GM21423 (cell line): ENCODE results near the gene SLAMF7.

Experiments
- ATAC-seq: cut with Tn5 transposase; IDR thresholded peaks from one replicate; pipeline ENCODE4 v1.9.1; 2021; ENCODE audit warnings: mild to moderate bottlenecking, moderate library complexity; ENCODE audit not compliant: unreplicated experiment

The SLAMF7 gene

DNA sequence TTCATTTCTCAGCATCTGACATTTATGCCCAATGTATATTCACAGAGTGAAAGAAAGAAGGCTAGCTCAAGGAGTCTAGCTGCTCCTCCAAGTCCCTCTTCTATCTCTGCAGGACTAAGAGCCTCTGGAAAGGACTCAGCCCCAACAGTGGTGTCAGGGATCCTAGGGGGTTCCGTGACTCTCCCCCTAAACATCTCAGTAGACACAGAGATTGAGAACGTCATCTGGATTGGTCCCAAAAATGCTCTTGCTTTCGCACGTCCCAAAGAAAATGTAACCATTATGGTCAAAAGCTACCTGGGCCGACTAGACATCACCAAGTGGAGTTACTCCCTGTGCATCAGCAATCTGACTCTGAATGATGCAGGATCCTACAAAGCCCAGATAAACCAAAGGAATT is 60.6 kb downstream of the SLAMF7 start:
- no peak for ATAC-seq

- ATAC-seq: no peak
Measured at GRCh38 chr1:160800142-160800541, 61.1 kb downstream of the SLAMF7 start.

DNA sequence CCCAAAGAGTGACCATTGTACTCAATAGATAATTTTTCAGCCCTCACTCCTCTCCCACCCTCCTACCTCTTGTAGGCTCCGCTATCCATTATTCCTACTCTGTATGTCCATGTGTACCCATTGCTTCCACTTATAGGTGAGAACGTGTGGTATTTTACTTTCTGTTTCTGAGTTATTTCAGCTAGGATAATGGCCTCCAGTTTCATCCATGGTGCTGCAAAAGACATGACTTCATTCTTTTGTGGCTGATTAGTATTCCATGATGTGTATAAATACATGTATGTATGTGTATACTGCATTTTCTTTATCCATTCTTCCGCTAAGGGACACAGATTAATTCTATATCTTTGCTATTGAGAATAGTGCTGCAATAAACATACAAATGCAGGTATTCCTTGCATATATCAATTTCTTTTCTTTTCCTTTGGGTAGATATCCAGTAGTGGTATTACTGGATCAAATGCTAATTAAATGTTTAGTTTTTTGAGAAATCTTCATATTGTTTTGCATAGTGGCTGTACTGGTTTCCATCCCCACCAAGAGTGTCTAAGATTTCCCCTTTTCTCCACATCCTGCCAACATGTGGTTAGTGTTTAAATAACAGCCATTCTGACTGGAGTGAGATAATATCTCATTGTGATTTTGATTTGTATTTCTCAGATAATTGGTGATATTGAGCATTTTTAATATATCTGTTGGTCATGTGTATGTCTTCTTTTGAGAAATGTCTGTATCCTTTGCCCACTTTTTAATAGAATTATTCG is 61.8 kb downstream of the SLAMF7 start:
- ATAC-seq: no peak

DNA sequence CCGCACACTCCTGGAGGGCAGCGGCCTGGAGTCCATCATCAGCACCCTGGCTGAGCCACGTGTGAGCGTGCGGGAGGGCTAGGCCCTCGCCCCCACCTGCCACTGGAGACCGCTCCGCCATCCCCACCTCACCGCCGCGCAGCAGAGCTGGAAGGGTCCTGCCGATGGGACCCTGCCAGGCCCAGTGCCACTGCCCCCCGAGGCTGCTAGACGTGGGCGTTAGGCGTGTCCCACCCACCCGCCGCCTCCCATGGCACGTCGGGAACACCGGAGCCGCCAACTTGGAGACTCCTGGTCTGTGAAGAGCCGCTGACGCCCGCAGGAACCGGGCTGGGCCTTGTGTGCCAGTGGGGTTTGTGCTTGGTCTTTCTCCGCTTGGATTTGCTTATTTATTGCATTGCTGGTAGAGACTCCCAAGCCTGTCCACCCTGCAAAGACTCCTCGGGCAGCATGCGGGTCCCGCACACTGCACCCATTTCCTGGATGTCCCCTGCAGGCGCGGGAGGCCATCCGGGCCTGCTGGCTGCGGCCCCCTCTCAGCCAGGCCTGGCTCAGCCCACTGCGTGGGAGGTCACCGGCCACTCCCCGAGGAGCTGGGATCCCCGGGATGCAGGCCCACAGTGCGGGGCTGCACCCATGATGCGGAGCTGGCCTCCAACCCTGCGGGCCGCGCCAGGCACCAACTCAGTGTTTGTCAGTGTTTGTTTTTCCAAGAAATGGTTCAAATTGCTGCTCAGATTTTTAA is 63.0 kb downstream of the SLAMF7 start:
- no peak for ATAC-seq
